KOPT-K1 (cell line): ENCODE results near the gene RNF41.
A peak's percentile ranks its signal among the peaks of the same experiment; 100 is the strongest.
"Not testable (repeated sequence)": the region's sequence is repeated elsewhere in the genome, so short reads cannot be mapped to it uniquely, and the experiment has no call there.

Experiments
- H3K27ac ChIP-seq: fragments of 200-600 bp; sonication (generic); 2 replicates; pipeline ENCODE4 v1.5.1; 2016; ENCODE audit warnings: antibody characterized with exemption, mild to moderate bottlenecking, low read depth, low read length; ENCODE audit not compliant: poor library complexity, severe bottlenecking
- H3K36me3 ChIP-seq: fragments of 200-600 bp; sonication (generic); 2 replicates; pipeline ENCODE4 v1.5.1; 2017; ENCODE audit warnings: antibody characterized with exemption, mild to moderate bottlenecking, low read length, moderate library complexity; ENCODE audit not compliant: insufficient read depth
- H3K9me3 ChIP-seq: fragments of 200-600 bp; sonication (generic); 2 replicates; pipeline ENCODE4 v1.5.1; 2017; ENCODE audit warnings: antibody characterized with exemption, low read length, mild to moderate bottlenecking; ENCODE audit not compliant: insufficient read depth, poor library complexity, severe bottlenecking

Gene RNF41

DNA sequence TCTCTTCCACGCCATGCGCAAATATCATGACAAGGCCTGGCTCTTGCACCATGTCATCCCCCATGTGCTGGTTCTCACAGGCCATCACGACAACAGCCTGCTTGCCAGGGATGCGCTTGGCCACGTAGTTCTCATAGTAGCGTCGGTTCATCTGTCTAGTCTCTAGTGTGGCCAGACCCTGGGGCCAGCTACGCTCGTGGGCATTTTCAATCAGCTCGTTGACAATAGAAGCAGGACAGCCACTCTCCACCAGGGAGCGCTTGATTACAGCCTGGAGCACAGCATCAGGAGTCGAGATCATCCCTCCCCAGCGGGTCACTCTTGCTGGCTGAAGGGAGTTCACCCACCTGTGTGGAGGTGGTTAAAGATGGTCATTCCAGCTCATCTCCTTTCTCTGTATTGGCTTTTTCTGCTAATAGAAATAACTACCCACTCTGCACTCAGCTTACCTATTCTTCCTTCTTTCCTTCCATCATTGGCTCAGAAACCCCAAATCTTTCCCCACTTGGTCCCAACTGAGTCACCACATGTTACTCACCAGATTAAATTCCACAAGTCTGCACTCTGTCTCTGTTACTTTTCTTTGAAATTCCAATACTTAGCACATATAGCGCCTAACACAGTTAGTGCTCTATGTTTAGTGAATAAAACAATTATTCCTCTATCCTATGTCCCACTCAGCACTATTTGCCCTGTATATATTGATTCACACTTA is 15.1 kb downstream of the RNF41 start:
- H3K9me3 ChIP-seq = no peaks in the 10 kb centered on the region
- H3K27ac ChIP-seq = no peak overlapping the region
- peaks cover 68% of the 10 kb centered on the region for H3K36me3 ChIP-seq

DNA sequence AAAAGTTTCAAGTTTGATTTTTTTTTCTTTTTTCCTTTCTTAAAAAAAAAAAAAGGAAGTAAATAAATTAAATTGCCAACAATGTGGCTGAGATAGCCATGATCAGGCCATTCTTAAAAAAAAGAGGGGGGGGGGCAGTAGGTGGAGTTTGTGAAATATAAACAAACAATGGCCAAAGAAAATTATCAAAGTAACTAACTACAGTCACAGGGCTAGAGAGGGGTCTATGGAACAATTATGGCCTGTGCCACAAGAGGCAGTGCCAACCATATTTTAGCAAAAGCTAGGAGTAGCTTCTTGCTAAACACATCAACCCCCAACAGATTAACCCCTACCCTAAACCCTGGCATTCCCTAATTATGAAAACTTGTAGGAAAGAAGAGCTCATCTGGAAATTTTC is 16.3 kb downstream of the RNF41 start:
- peaks cover 56% of the 10 kb centered on the region for H3K36me3 ChIP-seq
- H3K27ac ChIP-seq = no peak overlapping the region
- H3K9me3 ChIP-seq = no peaks in the 10 kb centered on the region

GRCh38 chr12:56204275-56204674 is 17.4 kb downstream of the RNF41 start:
- Histone ChIP-seq H3K9me3 (no peaks in the 10 kb centered on the region), H3K27ac (no peak overlapping the region), H3K36me3 (peaks cover 46% of the 10 kb centered on the region)

GRCh38 chr12:56202838-56203237 is 18.9 kb downstream of the RNF41 start:
- peaks cover 36% of the 10 kb centered on the region for H3K36me3 ChIP-seq
- H3K9me3 ChIP-seq = no peaks in the 10 kb centered on the region
- H3K27ac ChIP-seq = no peak overlapping the region

DNA sequence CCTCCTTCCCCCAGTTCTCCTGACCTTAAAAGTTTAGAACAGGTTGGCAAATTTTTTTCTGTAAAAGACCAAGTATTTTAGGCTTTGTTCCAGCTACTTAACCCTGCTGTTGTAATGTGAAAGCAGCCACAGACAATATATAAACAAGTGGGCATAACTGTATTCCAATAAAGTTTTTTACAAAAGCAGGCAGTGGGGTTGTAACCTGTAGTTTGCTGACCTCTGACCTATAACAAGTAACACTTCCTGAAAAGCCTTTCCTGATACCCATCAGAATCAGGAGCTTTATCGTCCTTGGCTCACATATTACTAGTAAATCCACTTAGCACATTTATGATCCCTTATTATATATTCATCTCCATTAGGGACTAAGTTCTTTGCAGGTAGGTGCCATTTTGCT is 19.4 kb downstream of the RNF41 start:
- H3K27ac ChIP-seq = no peak overlapping the region
- H3K9me3 ChIP-seq = no peaks in the 10 kb centered on the region
- peaks cover 31% of the 10 kb centered on the region for H3K36me3 ChIP-seq

DNA sequence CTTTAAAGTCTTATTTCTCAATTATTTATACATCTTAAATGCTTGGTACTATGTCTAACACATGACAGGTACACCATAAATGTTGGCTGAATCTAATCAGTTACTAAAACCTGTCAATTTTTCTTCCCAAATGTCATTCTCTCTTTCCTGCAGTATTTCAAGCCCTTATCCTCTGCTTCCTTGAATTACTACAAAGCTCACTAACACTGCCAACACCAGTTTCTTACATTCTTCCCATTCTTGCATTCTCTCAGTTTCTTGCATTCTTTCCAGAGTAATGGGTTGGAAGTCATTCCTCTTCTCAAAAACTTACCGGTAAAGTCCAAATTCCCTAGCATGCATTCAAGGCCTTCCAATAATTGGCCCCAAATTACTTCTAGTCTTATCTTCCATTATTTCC is 22.9 kb downstream of the RNF41 start:
- Histone ChIP-seq H3K36me3 (no peaks in the 10 kb centered on the region), H3K27ac (no peak overlapping the region), H3K9me3 (no peaks in the 10 kb centered on the region)

GRCh38 chr12:56197921-56198635 is 23.6 kb downstream of the RNF41 start:
- H3K9me3 ChIP-seq = no peaks in the 10 kb centered on the region
- H3K36me3 ChIP-seq = no peaks in the 10 kb centered on the region
- no peak overlapping the region for H3K27ac ChIP-seq

- H3K9me3 ChIP-seq, H3K36me3 ChIP-seq, H3K27ac ChIP-seq: not testable (repeated sequence)
Measured at GRCh38 chr12:56196818-56197550, 24.7 kb downstream of the RNF41 start.

DNA sequence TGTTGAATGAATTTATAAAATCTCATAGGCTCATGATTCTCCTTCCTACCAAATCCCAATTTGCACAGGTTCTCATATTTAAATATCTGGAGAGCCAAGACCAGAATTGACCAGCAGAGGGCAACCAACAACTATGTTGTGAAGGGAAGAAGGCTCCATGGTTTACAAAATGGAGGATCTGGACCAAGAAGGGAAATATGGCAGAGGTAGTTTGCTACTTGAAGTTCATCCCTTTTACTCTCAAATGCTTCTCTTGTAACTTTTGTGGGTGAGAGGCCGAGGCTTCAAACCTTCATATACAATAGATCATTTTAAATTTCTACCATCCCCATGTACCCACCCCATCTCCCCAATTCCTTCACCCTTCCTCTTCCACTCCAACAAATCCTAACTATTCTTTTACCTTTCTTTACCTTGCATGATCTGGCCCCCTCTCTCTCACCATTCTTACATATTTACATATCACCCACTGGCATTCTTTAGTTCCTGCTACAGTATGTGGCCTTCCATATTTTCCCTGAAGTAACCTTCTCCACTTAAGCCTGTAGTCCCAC is 28.6 kb downstream of the RNF41 start:
- Histone ChIP-seq H3K9me3 (no peaks in the 10 kb centered on the region), H3K27ac (peak overlapping the region; percentile 18), H3K36me3 (no peaks in the 10 kb centered on the region)

DNA sequence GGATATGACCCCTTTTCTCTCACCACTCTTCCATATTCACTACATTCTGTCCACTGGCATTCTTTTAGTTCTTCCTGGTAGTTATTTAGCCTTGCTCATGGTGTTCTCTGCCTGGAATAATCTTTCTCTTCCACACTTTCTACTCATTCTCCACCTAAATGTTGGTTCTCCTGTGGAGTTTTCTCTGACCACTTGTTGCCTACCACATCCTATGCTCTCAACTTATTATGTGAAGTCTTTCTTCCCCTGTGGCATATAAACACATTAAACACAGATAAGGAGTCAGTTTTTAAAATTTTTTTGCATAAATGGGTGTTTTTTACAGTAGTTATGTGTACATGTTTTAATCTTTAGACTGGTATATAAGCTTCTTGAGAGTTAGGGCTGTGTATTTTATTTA is 29.1 kb downstream of the RNF41 start:
- no peak overlapping the region for H3K27ac ChIP-seq
- H3K9me3 ChIP-seq = no peaks in the 10 kb centered on the region
- peaks cover 5% of the 10 kb centered on the region; the same call in 1 of the 2 replicates for H3K36me3 ChIP-seq

DNA sequence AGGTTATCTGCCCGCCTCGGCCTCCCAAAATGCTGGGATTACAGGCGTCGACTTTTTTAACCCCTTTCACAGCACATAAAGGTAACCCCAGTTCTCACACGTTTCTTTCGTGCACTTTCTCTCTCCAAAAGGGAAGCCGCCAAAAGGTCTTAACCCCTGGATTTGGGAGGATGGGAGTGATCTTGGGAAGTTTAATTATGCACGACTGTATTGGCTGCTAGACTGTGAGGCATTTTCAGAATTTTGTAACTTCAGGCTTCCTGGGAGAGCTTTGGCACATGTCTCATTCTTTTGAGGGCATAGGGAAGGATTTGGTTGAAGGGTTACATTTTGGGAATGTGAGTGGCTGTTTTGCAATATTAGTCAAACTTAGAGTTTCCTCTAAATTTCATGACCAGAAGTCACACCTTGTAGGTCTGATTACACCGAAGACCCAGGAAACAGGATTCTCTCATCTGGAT is 31.0 kb downstream of the RNF41 start:
- Histone ChIP-seq H3K9me3 (no peaks in the 10 kb centered on the region), H3K36me3 (peaks cover 24% of the 10 kb centered on the region), H3K27ac (peak overlapping the region; percentile 78)

- Histone ChIP-seq H3K36me3 (peaks cover 30% of the 10 kb centered on the region), H3K27ac (peak overlapping the region; percentile 78), H3K9me3 (no peaks in the 10 kb centered on the region)
Measured at GRCh38 chr12:56189918-56190694, 31.6 kb downstream of the RNF41 start.

GRCh38 chr12:56189099-56189917 is 32.4 kb downstream of the RNF41 start, which contains the start of gene SMARCC2:
TSS of gene SMARCC2 (minus strand) at chr12:56189483. CDS start at chr12:56189461, 22 bp downstream.
- Histone ChIP-seq H3K9me3 (no peaks in the 10 kb centered on the region), H3K27ac (peak within 1 kb of the TSS; percentile 78), H3K36me3 (peaks cover 38% of the 10 kb centered on the region)

DNA sequence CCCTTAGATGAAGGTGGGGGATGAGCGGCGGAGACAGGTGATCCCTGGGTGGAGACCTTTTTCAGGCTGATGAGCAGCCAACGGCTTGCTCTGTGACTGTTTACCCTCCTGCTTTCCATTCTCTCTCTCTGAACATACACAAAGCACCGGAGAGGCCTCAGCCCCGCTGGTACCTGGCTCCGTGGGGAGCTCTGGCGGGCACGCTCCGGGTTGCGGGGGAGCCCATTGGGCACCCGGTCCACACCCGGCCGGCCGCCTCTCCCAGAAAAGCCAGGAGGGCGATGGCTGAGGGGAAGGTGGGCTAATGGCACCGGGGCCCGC is 33.0 kb downstream of the RNF41 start:
- Histone ChIP-seq H3K9me3 (no peaks in the 10 kb centered on the region), H3K27ac (peak overlapping the region; percentile 78), H3K36me3 (peaks cover 44% of the 10 kb centered on the region)
